ENCODE data around the gene RFNG. TPM values are rescaled to one million over a fixed set of nuclear protein-coding genes. Genes with fewer than 3 reads are reported as not detected.

The RFNG gene
- total and polyA plus RNA-seq, 2 of the 13 experiments (the other 11 are each of a cell fraction or from before 2014, with no cell fraction given), result 61.4 to 64.0 TPM

- TF ChIP-seq ZNF775 (CRISPR knock-in tag; IDR thresholded peaks at IDR 0.05; ENCODE audit: borderline replicate concordance), result no peak
- TF ChIP-seq BCLAF1 (IDR thresholded peaks at IDR 0.05), result no peak
- no peak for TF ChIP-seq KLF15 (CRISPR knock-in tag; IDR thresholded peaks at IDR 0.05; ENCODE audit: borderline replicate concordance)
- 0 out of 2 replicates have a peak, but pooled peaks have one; percentile 10 for TF ChIP-seq PCBP1 (IDR thresholded peaks at IDR 0.05; ENCODE audit: borderline replicate concordance, low read depth, low read length)
- TF ChIP-seq TMF1 (CRISPR knock-in tag; IDR thresholded peaks at IDR 0.05; ENCODE audit: low read depth), result no peak; the same call in 1 of the 2 replicates
- peak; percentile 57 for TF ChIP-seq CTCF (CRISPR knock-in tag; IDR thresholded peaks at IDR 0.05)
- no peak for TF ChIP-seq SNAI1 (CRISPR knock-in tag; IDR thresholded peaks at IDR 0.05; ENCODE audit: borderline replicate concordance)
- TF ChIP-seq GABPB1 (CRISPR knock-in tag; IDR thresholded peaks at IDR 0.05), result peak; percentile 14; the same call in 1 of the 2 replicates
- no peak for TF ChIP-seq ZSCAN9 (CRISPR knock-in tag; IDR thresholded peaks at IDR 0.05; ENCODE audit: borderline replicate concordance)
- TF ChIP-seq SETDB1 (CRISPR knock-in tag; IDR thresholded peaks at IDR 0.05; ENCODE audit: borderline replicate concordance), result no peak
- no peak for TF ChIP-seq MBD4 (IDR thresholded peaks at IDR 0.05; ENCODE audit: borderline replicate concordance, low read length)
- no peak for TF ChIP-seq SIN3A (IDR thresholded peaks at IDR 0.05; ENCODE audit: borderline replicate concordance, low read depth, low read length)
- TF ChIP-seq SIX4 (CRISPR knock-in tag; IDR thresholded peaks at IDR 0.05), result no peak
- TF ChIP-seq FOXP4 (CRISPR knock-in tag; IDR thresholded peaks at IDR 0.05), result no peak
- TF ChIP-seq FIP1L1 (IDR thresholded peaks at IDR 0.05; ENCODE audit: borderline replicate concordance, insufficient read depth, low read depth, low read length), result no peak
- TF ChIP-seq ZBTB10 (CRISPR knock-in tag; IDR thresholded peaks at IDR 0.05; ENCODE audit: borderline replicate concordance), result no peak
- TF ChIP-seq STAG1 (CRISPR knock-in tag; IDR thresholded peaks at IDR 0.05), result peak; percentile 48
- no peak for TF ChIP-seq ZNF343 (CRISPR knock-in tag; IDR thresholded peaks at IDR 0.05)
- no peak for TF ChIP-seq FOXA3 (CRISPR knock-in tag; IDR thresholded peaks at IDR 0.05)
- no peak for TF ChIP-seq MYNN (CRISPR knock-in tag; IDR thresholded peaks at IDR 0.05; ENCODE audit: low read depth)
These were observed 33.2 kb downstream of the RFNG start (continued) for GRCh38 chr17:82018152-82018988.
